HG03025 (cell line): ENCODE measurements around the gene PABPN1.

Experiments used
- ATAC-seq: cut with Tn5 transposase; IDR thresholded peaks from one replicate; pipeline ENCODE4 v1.9.1; 2021; ENCODE audit warnings: mild to moderate bottlenecking, moderate library complexity; ENCODE audit not compliant: unreplicated experiment, low FRiP score

PABPN1 gene

GRCh38 chr14:23357261-23357660, 36.0 kb downstream of the PABPN1 start:
- no peak for ATAC-seq

GRCh38 chr14:23358042-23358441, 36.8 kb downstream of the PABPN1 start:
- no peak for ATAC-seq

- ATAC-seq, result no peak
These were observed 37.4 kb downstream of the PABPN1 start for GRCh38 chr14:23358553-23359166.

- ATAC-seq, result no peak
These were observed 37.9 kb downstream of the PABPN1 start for GRCh38 chr14:23359167-23359626.

GRCh38 chr14:23359722-23360447, 38.6 kb downstream of the PABPN1 start:
- no peak for ATAC-seq

GRCh38 chr14:23360496-23360895, 39.2 kb downstream of the PABPN1 start:
- ATAC-seq, result no peak

GRCh38 chr14:23361320-23361719, 40.1 kb downstream of the PABPN1 start:
- ATAC-seq, result no peak

- ATAC-seq, result no peak
These were observed 40.5 kb downstream of the PABPN1 start for GRCh38 chr14:23361763-23362162.

GRCh38 chr14:23362200-23362599, 40.9 kb downstream of the PABPN1 start:
- no peak for ATAC-seq

- no peak for ATAC-seq
These were observed 43.1 kb downstream of the PABPN1 start for GRCh38 chr14:23364164-23365035.

GRCh38 chr14:23365036-23365731, 43.9 kb downstream of the PABPN1 start, which contains the start of gene EFS:
TSS of gene EFS (minus strand) at chr14:23365172. CDS start at chr14:23365025, 147 bp downstream.
- ATAC-seq, result no peak

- ATAC-seq, result no peak
These were observed 44.6 kb downstream of the PABPN1 start for GRCh38 chr14:23365732-23366425.

GRCh38 chr14:23366426-23366921, 45.2 kb downstream of the PABPN1 start:
- no peak for ATAC-seq

GRCh38 chr14:23370221-23370620, 49.0 kb downstream of the PABPN1 start:
- no peak for ATAC-seq

- ATAC-seq, result no peak
These were observed 50.6 kb downstream of the PABPN1 start for GRCh38 chr14:23371865-23372264.

- no peak for ATAC-seq
These were observed 51.3 kb downstream of the PABPN1 start, which contains the start of gene IL25 for GRCh38 chr14:23372509-23372908. TSS of gene IL25 (plus strand) at chr14:23372809.

GRCh38 chr14:23373041-23373440, 51.8 kb downstream of the PABPN1 start:
- ATAC-seq, result no peak
